Lower lobe of right lung (tissue), 2 donors: Measurements from ENCODE around the gene ABCG5. TPM values are rescaled to one million over a fixed set of nuclear protein-coding genes. Genes with fewer than 3 reads are reported as not detected.
A peak's percentile ranks its signal among the peaks of the same experiment; 100 is the strongest.

Experiments used
- ATAC-seq, 2 donors: fragments of 200-7000 bp; cut with Tn5 transposase; one replicate each; pipeline ENCODE4 v1.9.1; 2020 to 2022; ENCODE audit warnings: mild to moderate bottlenecking in 2 of 2, moderate library complexity in 2 of 2
- DNase-seq: peaks from one replicate; pipeline ENCODE4 v3.0.0-alpha.2; 2020
- H3K27ac ChIP-seq: fragments of 200-600 bp; one replicate; pipeline ENCODE4 v1.8.0; 2022
- H3K27me3 ChIP-seq: fragments of 200-600 bp; one replicate; pipeline ENCODE4 v1.8.0; 2022; ENCODE audit warnings: low read depth
- H3K36me3 ChIP-seq: fragments of 200-600 bp; one replicate; pipeline ENCODE4 v1.8.0; 2022; ENCODE audit warnings: mild to moderate bottlenecking
- H3K4me1 ChIP-seq: fragments of 200-600 bp; one replicate; pipeline ENCODE4 v1.8.0; 2022
- H3K4me3 ChIP-seq: fragments of 200-600 bp; one replicate; pipeline ENCODE4 v1.8.0; 2022; ENCODE audit warnings: mild to moderate bottlenecking
- H3K9me3 ChIP-seq: fragments of 200-600 bp; one replicate; pipeline ENCODE4 v1.8.0; 2022
- intact Hi-C: fragments of 100-400 bp; cut with DNase I; formaldehyde crosslinking; loops from one replicate; pipeline ENCODE4 v1.11.0; 2022
- long read RNA-seq: library from polyadenylated mRNA; unstranded; transcript quantifications from one replicate; pipeline ENCODE4 v2.0.0, GENCODE V29; 2021
- total RNA-seq: library from RNA; stranded (reverse); fragmentation: NEBNext Ultra II Directional; extraction: Animal tissue kit (Norgen Biotek cat#: 25700); gene quantifications from one replicate; pipeline ENCODE4 v1.2.1, GENCODE V29; 2021
- TF ChIP-seq, protein P1 (sequence below): fragments of 200-600 bp; IDR thresholded peaks from one replicate; pipeline ENCODE4 v1.8.0; 2022; ENCODE audit warnings: antibody characterized with exemption, mild to moderate bottlenecking
- donor health status: DM: no; HTN: yes; CAD: no; lungs with severe emphysema.

ABCG5 gene
- total RNA-seq: not detected
- long read RNA-seq: 0 reads

DNA sequence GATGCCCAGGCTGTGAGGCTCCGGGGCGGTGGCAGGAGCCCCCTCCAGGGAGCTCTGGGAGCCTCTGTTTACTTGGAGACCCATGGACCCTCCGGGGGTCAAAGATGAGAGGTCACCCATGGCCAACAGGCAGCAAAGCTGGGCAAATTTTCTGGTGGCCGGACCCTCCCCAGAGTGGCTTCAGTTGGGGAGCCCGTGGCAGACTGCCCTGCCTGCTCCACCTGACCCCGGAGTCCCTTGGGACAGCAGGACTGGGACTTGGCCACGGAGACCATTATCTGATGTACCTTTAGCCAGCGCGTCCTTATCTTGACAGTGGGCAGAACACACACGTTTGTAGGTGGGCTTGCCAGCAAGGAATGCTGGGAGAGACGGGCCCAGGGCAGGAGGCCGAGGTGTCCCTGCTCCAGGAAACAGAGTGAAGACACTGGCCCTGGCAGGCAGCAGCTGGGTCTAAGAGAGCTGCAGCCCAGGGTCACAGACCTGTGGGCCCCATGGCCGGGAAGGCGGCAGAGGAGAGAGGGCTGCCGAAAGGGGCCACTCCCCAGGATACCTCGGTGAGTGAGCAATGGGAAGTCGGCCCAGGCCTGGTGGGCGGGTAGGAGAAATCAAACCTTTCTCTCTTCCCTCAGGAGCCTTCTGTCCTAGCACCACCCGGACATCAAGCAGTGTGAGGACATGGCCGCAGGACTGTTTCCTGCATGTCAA is at the start of gene ABCG5, which contains the start of gene ABCG8:
ABCG5 (minus strand) TSS at position 280 of the 708 bp plus-strand sequence; CDS start at position 120, 160 bp downstream.
ABCG8 (plus strand) TSS at position 412 of the 708 bp plus-strand sequence; CDS start at position 495, 83 bp downstream.
- ATAC-seq: peak; percentile 26 to 27
- intact Hi-C loops: no loop called here
- no peak for DNase-seq

DNA sequence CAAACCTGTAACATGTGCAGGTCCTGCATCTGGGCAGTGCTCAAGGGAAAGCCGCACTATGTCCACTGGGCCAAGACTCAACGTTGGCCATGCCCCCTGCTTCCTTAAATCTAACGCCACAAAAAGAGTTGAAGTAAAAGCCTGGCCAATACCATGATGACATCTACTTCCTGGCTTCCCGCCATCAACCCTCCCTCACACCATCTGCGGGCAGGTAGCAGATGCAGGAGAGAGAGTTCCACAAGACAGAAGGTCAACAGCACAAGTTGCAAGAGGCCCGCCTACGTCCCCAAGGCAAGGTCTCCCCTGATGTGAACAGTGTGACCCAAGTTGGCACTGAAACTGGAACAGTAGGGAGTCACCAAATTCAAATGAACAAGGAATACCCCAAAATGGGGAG is 48.5 kb upstream of the ABCG5 start:
- Histone ChIP-seq H3K36me3 (peaks cover 56% of the 10 kb centered on the region), H3K9me3 (no peaks in the 10 kb centered on the region), H3K4me1 (peaks cover 12% of the 10 kb centered on the region), H3K4me3 (no peak overlapping the region), H3K27ac (no peak overlapping the region), H3K27me3 (no peaks in the 10 kb centered on the region)
- no peak for ATAC-seq
- TF ChIP-seq, protein P1, sequence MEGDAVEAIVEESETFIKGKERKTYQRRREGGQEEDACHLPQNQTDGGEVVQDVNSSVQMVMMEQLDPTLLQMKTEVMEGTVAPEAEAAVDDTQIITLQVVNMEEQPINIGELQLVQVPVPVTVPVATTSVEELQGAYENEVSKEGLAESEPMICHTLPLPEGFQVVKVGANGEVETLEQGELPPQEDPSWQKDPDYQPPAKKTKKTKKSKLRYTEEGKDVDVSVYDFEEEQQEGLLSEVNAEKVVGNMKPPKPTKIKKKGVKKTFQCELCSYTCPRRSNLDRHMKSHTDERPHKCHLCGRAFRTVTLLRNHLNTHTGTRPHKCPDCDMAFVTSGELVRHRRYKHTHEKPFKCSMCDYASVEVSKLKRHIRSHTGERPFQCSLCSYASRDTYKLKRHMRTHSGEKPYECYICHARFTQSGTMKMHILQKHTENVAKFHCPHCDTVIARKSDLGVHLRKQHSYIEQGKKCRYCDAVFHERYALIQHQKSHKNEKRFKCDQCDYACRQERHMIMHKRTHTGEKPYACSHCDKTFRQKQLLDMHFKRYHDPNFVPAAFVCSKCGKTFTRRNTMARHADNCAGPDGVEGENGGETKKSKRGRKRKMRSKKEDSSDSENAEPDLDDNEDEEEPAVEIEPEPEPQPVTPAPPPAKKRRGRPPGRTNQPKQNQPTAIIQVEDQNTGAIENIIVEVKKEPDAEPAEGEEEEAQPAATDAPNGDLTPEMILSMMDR: no peak
- DNase-seq: no peak
- intact Hi-C loops: no loop called here

More for the DNA sequence above, at the start of gene ABCG5, which contains the start of gene ABCG8:
- H3K36me3 ChIP-seq: no peaks in the 10 kb centered on the region
- no peaks in the 10 kb centered on the region for H3K9me3 ChIP-seq
- TF ChIP-seq, protein P1: no peak
- no peaks in the 10 kb centered on the region for H3K27me3 ChIP-seq
- no peak within 1 kb of the TSS for H3K27ac ChIP-seq
- no peaks in the 10 kb centered on the region for H3K4me1 ChIP-seq
- H3K4me3 ChIP-seq: no peak within 1 kb of the TSS

DNA sequence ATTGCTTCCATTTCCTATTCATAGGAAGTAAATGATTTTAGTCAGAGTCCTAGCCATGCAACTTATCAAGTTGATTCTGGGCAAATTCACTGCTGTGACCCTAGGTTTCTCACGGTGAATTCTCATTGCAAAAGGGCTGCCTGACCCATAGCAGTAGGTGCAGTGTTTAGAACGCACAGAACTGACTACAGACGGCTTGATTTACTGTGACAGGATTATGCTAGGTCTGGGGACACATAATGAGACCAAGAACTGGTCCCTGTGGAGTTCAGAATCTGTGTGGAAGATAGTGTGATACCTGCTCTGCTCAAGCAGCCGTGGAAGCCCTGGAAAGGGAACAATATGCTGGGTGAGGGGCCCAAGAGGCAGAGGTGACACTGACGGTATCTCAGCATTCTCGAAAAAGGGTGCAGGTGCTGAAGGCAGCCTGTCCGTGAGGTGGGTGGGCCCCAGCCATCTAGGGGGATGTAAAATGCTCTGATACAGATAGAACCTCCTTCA is 46.5 kb upstream of the ABCG5 start:
- Histone ChIP-seq H3K4me3 (no peak overlapping the region), H3K27me3 (no peaks in the 10 kb centered on the region), H3K27ac (no peak overlapping the region), H3K9me3 (no peaks in the 10 kb centered on the region), H3K4me1 (peaks cover 21% of the 10 kb centered on the region), H3K36me3 (peaks cover 39% of the 10 kb centered on the region)
- ATAC-seq (no peak), DNase-seq (no peak)
- TF ChIP-seq, protein P1: no peak
- intact Hi-C loops: no loop called here

DNA sequence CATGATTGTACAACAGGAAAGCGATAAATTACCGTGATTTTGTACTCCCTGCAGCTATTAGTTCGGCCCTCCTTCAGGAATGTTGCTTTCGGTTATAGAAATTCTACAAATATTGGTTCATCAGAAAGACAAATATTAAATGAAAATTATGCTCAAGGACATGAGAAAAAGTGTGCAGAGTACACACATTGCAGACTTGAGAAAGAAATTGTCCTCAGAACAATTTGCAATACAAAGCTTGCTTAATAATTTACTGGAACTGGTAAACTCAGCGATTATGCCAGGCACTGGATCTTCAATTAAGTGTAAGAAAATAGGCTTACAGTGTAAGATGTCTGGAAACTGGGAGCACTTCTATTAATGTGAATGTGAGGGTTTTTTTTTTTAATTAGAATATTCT is 46.0 kb upstream of the ABCG5 start:
- TF ChIP-seq, protein P1: no peak
- H3K4me1 ChIP-seq: peaks cover 21% of the 10 kb centered on the region
- DNase-seq (no peak), ATAC-seq (peak in 1 of 2 donors; percentile 51)
- H3K27me3 ChIP-seq: no peaks in the 10 kb centered on the region
- intact Hi-C loops: no loop called here
- no peaks in the 10 kb centered on the region for H3K9me3 ChIP-seq
- no peak overlapping the region for H3K4me3 ChIP-seq
- no peak overlapping the region for H3K27ac ChIP-seq
- peaks cover 34% of the 10 kb centered on the region for H3K36me3 ChIP-seq

DNA sequence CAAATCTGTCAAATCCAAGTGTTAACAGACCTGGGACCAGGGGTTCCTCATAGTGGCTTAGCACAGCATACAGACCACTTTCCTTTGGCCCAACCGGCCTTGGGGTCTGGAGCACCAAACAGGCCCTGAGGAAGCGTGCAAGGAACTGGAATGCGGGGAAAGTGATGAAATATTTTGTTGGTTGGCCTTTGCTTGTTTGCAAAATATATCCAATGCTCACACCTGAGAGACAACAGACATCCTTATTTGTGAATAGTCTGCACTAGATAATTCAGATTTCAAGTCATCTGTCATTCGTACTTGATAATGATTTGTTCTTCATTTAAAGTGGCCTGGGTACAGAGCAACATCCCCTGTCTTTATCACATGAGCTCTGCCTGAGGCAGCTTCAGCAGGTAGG is 43.7 kb upstream of the ABCG5 start:
- no peaks in the 10 kb centered on the region for H3K27me3 ChIP-seq
- DNase-seq: no peak
- TF ChIP-seq, protein P1: no peak
- H3K36me3 ChIP-seq: peaks cover 10% of the 10 kb centered on the region
- intact Hi-C loops: no loop called here
- peaks cover 26% of the 10 kb centered on the region for H3K4me1 ChIP-seq
- H3K27ac ChIP-seq: peak overlapping the region; percentile 34
- H3K4me3 ChIP-seq: no peak overlapping the region
- H3K9me3 ChIP-seq: no peaks in the 10 kb centered on the region
- ATAC-seq: no peak
